H1 (cell line): Measurements from ENCODE around the gene MDFIC. TPM values are rescaled to one million over a fixed set of nuclear protein-coding genes. Genes with fewer than 3 reads are reported as not detected.

ENCODE experiments used
- CTCF ChIA-PET: fragments of 300-600 bp; sonication (Branson Sonifier 250); formaldehyde crosslinking; loops from one replicate; lab custom pipeline; 2021; ENCODE audit not compliant: partially characterized antibody; lab: Charles Lee
- POLR2A ChIA-PET: fragments of 300-600 bp; sonication (Branson Sonifier 250); formaldehyde crosslinking; loops from one replicate; lab custom pipeline; 2021; ENCODE audit warnings: inconsistent platforms; ENCODE audit not compliant: partially characterized antibody; lab: Charles Lee
- DNase-seq, 2 experiments: peaks; one replicate each; pipeline versions ENCODE4 v3.0.0 to v3.0.0-alpha.2; 2010 to 2022; ENCODE audit warnings: low spot score in 2 of 2, low read depth in 1 of 2, mixed read lengths in 1 of 2
- FAIRE-seq: peaks from 2 replicates; lab custom pipeline; 2011; peaks lifted over from hg19 to GRCh38; lab: Jason Lieb, UNC
- H2AFZ ChIP-seq: 2 replicates; pipeline ENCODE4 v1.8.1; 2012; ENCODE audit warnings: low read length, inconsistent platforms
- H2AK5ac ChIP-seq: 2 replicates; pipeline ENCODE4 v1.6.1; 2013; ENCODE audit warnings: low read depth, low read length
- H2BK120ac ChIP-seq: replicated peaks from 2 replicates; pipeline ENCODE3; 2013; ENCODE audit warnings: low read depth, low read length, inconsistent platforms
- H2BK12ac ChIP-seq: 2 replicates; pipeline ENCODE4 v1.6.1; 2013; ENCODE audit warnings: low read depth, low read length
- H2BK15ac ChIP-seq: 2 replicates; pipeline ENCODE4 v1.6.1; 2013; ENCODE audit warnings: low read length
- H2BK20ac ChIP-seq: 2 replicates; pipeline ENCODE4 v1.6.1; 2013; ENCODE audit warnings: low read length
- H2BK5ac ChIP-seq: 2 replicates; pipeline ENCODE4 v1.6.1; 2013; ENCODE audit warnings: low read depth, low read length
- H3K14ac ChIP-seq: 2 replicates; pipeline ENCODE4 v1.6.1; 2013; ENCODE audit warnings: inconsistent platforms; ENCODE audit not compliant: insufficient read length
- H3K18ac ChIP-seq: 2 replicates; pipeline ENCODE4 v1.6.1; 2013; ENCODE audit warnings: low read length; ENCODE audit errors: extremely low read depth
- H3K23ac ChIP-seq: 2 replicates; pipeline ENCODE4 v1.6.1; 2013; ENCODE audit warnings: inconsistent platforms; ENCODE audit not compliant: insufficient read length
- H3K23me2 ChIP-seq: 2 replicates; pipeline ENCODE4 v1.6.1; 2013; ENCODE audit warnings: low read depth, low read length
- H3K27ac ChIP-seq: 2 replicates; pipeline ENCODE4 v1.6.1; 2011; ENCODE audit warnings: low read depth, low read length, inconsistent platforms
- H3K27me3 ChIP-seq, 4 experiments: replicated peaks in 1 of 4; 1 replicate in 1 of 4; 2 replicates in 3 of 4; pipeline versions ENCODE4 v1.6.1 to v1.8.1; 2011 to 2013; ENCODE audit warnings: low read length in 3 of 4, mild to moderate bottlenecking in 3 of 4, inconsistent platforms in 2 of 4, mixed read lengths in 2 of 4, moderate library complexity in 1 of 4; ENCODE audit not compliant: control insufficient read depth in 3 of 4, insufficient read depth in 3 of 4; ENCODE audit errors: extremely low read depth in 1 of 4
- H3K36me3 ChIP-seq, 4 experiments: 2 replicates each; pipeline versions ENCODE4 v1.6.1 to v1.8.1; 2011 to 2013; ENCODE audit warnings: mild to moderate bottlenecking in 4 of 4, low read length in 3 of 4, moderate library complexity in 2 of 4, control low read depth in 1 of 4, inconsistent platforms in 1 of 4; ENCODE audit not compliant: insufficient read depth in 4 of 4, control insufficient read depth in 2 of 4
- H3K4ac ChIP-seq: replicated peaks from 2 replicates; pipeline ENCODE3; 2013; ENCODE audit warnings: low read length, low read depth, mixed read lengths, inconsistent platforms; ENCODE audit not compliant: insufficient read length
- H3K4me1 ChIP-seq, 4 experiments: replicated peaks in 1 of 4; 1 replicate in 1 of 4; 2 replicates in 3 of 4; pipeline versions ENCODE4 v1.6.1 to v1.8.1; 2011 to 2013; ENCODE audit warnings: low read length in 3 of 4, inconsistent platforms in 2 of 4, mixed read lengths in 1 of 4; ENCODE audit not compliant: insufficient read depth in 4 of 4, control insufficient read depth in 3 of 4
- H3K4me2 ChIP-seq, 2 experiments: 2 replicates each; pipeline versions ENCODE4 v1.6.1 to v1.8.1; 2011 to 2013; ENCODE audit warnings: low read depth in 2 of 2, low read length in 2 of 2, control low read depth in 1 of 2, inconsistent platforms in 1 of 2, mild to moderate bottlenecking in 1 of 2; ENCODE audit not compliant: insufficient read depth in 1 of 2
- H3K4me3 ChIP-seq, 4 experiments: fragments of 200-600, 300-600 bp in 1 of 4; sonication (generic), shearing (Covaris generic), sonication (Bioruptor Twin) in 1 of 4; 2 replicates each; pipeline versions ENCODE4 v1.5.1 to v1.8.1; 2011 to 2016; ENCODE audit warnings: low read length in 4 of 4, low read depth in 3 of 4, control low read depth in 2 of 4, inconsistent platforms in 2 of 4, mild to moderate bottlenecking in 2 of 4, mixed read lengths in 1 of 4, moderate library complexity in 1 of 4; ENCODE audit not compliant: insufficient read depth in 2 of 4; ENCODE audit errors: extremely low read depth in 1 of 4
- H3K56ac ChIP-seq: replicated peaks from 2 replicates; pipeline ENCODE3; 2013; ENCODE audit warnings: low read depth, mild to moderate bottlenecking, mixed read lengths, low read length, inconsistent platforms; ENCODE audit not compliant: insufficient read length
- H3K79me1 ChIP-seq: 2 replicates; pipeline ENCODE4 v1.6.1; 2013; ENCODE audit warnings: low read depth, low read length, control low read depth
- H3K79me2 ChIP-seq, 2 experiments: 2 replicates each; pipeline versions ENCODE4 v1.6.1 to v1.8.1; 2012 to 2013; ENCODE audit warnings: low read length in 2 of 2, mild to moderate bottlenecking in 2 of 2, inconsistent platforms in 1 of 2; ENCODE audit not compliant: insufficient read depth in 2 of 2, control insufficient read depth in 1 of 2
- H3K9ac ChIP-seq, 4 experiments: replicated peaks in 1 of 4; 1 replicate in 1 of 4; 2 replicates in 3 of 4; pipeline versions ENCODE4 v1.6.1 to v1.8.1; 2011 to 2013; ENCODE audit warnings: low read depth in 3 of 4, low read length in 3 of 4, control low read depth in 2 of 4, mild to moderate bottlenecking in 2 of 4, moderate library complexity in 2 of 4, inconsistent platforms in 1 of 4; ENCODE audit errors: extremely low read depth in 1 of 4
- H3K9me3 ChIP-seq, 2 experiments: 2 replicates each; pipeline versions ENCODE4 v1.6.1 to v1.8.1; 2012 to 2013; ENCODE audit warnings: mild to moderate bottlenecking in 2 of 2, moderate library complexity in 2 of 2, control low read depth in 1 of 2, inconsistent platforms in 1 of 2, low read depth in 1 of 2, low read length in 1 of 2, mixed read lengths in 1 of 2; ENCODE audit not compliant: insufficient read depth in 2 of 2
- H4K20me1 ChIP-seq, 2 experiments: replicated peaks in 1 of 2; 2 replicates each; pipeline versions ENCODE3 to v1.8.1; 2011 to 2013; ENCODE audit warnings: inconsistent platforms in 2 of 2, low read length in 2 of 2, mild to moderate bottlenecking in 1 of 2; ENCODE audit not compliant: insufficient read depth in 2 of 2, control insufficient read depth in 1 of 2
- H4K5ac ChIP-seq: 2 replicates; pipeline ENCODE4 v1.6.1; 2013; ENCODE audit warnings: low read length, low read depth, mixed read lengths, inconsistent platforms; ENCODE audit not compliant: insufficient read length
- H4K8ac ChIP-seq: 2 replicates; pipeline ENCODE4 v1.8.0; 2013; ENCODE audit warnings: mild to moderate bottlenecking, moderate library complexity, low read length, inconsistent platforms; ENCODE audit not compliant: insufficient read depth; ENCODE audit errors: extremely low read depth
- H4K91ac ChIP-seq: replicated peaks from 2 replicates; pipeline ENCODE3; 2013; ENCODE audit warnings: low read length, mixed read lengths, inconsistent platforms; ENCODE audit not compliant: insufficient read length
- CEBPB ChIP-seq: IDR thresholded peaks from 2 replicates; pipeline ENCODE4 v1.6.1; 2012; ENCODE audit warnings: low read depth, low read length
- CHD2 ChIP-seq: IDR thresholded peaks from 2 replicates; pipeline ENCODE4 v1.6.1; 2012; ENCODE audit warnings: low read length, improper control_type of control experiment
- CTBP2 ChIP-seq: IDR thresholded peaks from 2 replicates; pipeline ENCODE4 v1.7.0; 2011; ENCODE audit warnings: borderline replicate concordance, mild to moderate bottlenecking, moderate library complexity, mixed read lengths, low read length; ENCODE audit not compliant: insufficient read depth, insufficient read length
- JUND ChIP-seq: IDR thresholded peaks from 2 replicates; pipeline ENCODE4 v1.6.1; 2011; ENCODE audit warnings: mild to moderate bottlenecking, improper control_type of control experiment, low read length
- KDM1A ChIP-seq: fragments of 200-600, 300-600 bp; sonication (generic); IDR thresholded peaks from 2 replicates; pipeline ENCODE4 v1.7.1; 2016; ENCODE audit warnings: mild to moderate bottlenecking, low read length, borderline replicate concordance
- NANOG ChIP-seq: IDR thresholded peaks from 2 replicates; pipeline ENCODE4 v1.6.1; 2011; ENCODE audit warnings: low read length, low read depth, mild to moderate bottlenecking, inconsistent platforms; ENCODE audit not compliant: insufficient read depth, poor library complexity, severe bottlenecking
- SIRT6 ChIP-seq: IDR thresholded peaks from one replicate; pipeline ENCODE4 v1.7.1; 2012; ENCODE audit warnings: low read length, inconsistent platforms
- SUZ12 ChIP-seq: fragments of 200-600 bp; sonication (generic); IDR thresholded peaks from 2 replicates; pipeline ENCODE4 v1.6.1; 2012; ENCODE audit warnings: mild to moderate bottlenecking, inconsistent platforms, low read length, moderate library complexity, mixed read lengths
- TAF1 ChIP-seq: IDR thresholded peaks from 2 replicates; pipeline ENCODE4 v1.6.1; 2011; ENCODE audit warnings: mild to moderate bottlenecking, low read depth, low read length
- TAF7 ChIP-seq: optimal IDR thresholded peaks from 2 replicates; pipeline ENCODE3; 2011; ENCODE audit warnings: low read depth, mild to moderate bottlenecking, inconsistent platforms, low read length, moderate library complexity, borderline replicate concordance
- YY1 ChIP-seq: IDR thresholded peaks from 2 replicates; pipeline ENCODE4 v1.6.1; 2011; ENCODE audit warnings: low read depth, mild to moderate bottlenecking, low read length
- WGBS, 2 experiments: shearing (Covaris generic) in 1 of 2; methylation state at CpG; one replicate each; pipeline versions ENCODE4 v1.1.6 to v1.1.7; 2013 to 2015; ENCODE audit warnings: low lambda C conversion rate in 2 of 2, mixed read lengths in 2 of 2, inconsistent platforms in 1 of 2, low coverage in 1 of 2, missing lambda C conversion rate in 1 of 2; ENCODE audit not compliant: insufficient replicate concordance in 2 of 2, insufficient coverage in 1 of 2, insufficient read length in 1 of 2; ENCODE audit errors: extremely low coverage in 1 of 2, missing lambda C conversion rate in 1 of 2; 5-methylcytosine and 5-hydroxymethylcytosine counted together
- polyA plus RNA-seq, 7 experiments: library from polyadenylated mRNA; depleted of rRNA in 3 of 7; stranded (reverse) in 5 of 7; unstranded in 2 of 7; fragments of >200 nt in 5 of 7; fragments of 200-250 nt in 2 of 7; gene quantifications; 1 replicate in 5 of 7; 2 replicates in 1 of 7; 4 replicates in 1 of 7; pipeline versions ENCODE4 v1.2.1 to v1.2.3, GENCODE V29; 2011 to 2013; ENCODE audit warnings: missing spikeins in 2 of 7, mixed read lengths in 2 of 7
- total RNA-seq: library from RNA; stranded (reverse); fragmentation: NEBNext Ultra II Directional; extraction: Animal tissue kit (Norgen Biotek cat#: 25700); gene quantifications from 2 replicates; pipeline ENCODE4 v1.2.1, GENCODE V29; 2021
- TF ChIP-seq, protein P1 (sequence below), 3 experiments: IDR thresholded peaks; 1 replicate in 2 of 3; 2 replicates in 1 of 3; pipeline versions ENCODE4 v1.5.1 to v1.6.1; 2011; ENCODE audit warnings: low read length in 3 of 3, mild to moderate bottlenecking in 3 of 3, inconsistent platforms in 2 of 3, low read depth in 1 of 3, moderate library complexity in 1 of 3; ENCODE audit not compliant: insufficient read depth in 1 of 3; ENCODE audit errors: control extremely low read depth in 1 of 3

MDFIC gene
- total and polyA plus RNA-seq, 2 of the 8 experiments (the other 6 are each of a cell fraction or from before 2014, with no cell fraction given), result 2.3 to 11.4 TPM

DNA sequence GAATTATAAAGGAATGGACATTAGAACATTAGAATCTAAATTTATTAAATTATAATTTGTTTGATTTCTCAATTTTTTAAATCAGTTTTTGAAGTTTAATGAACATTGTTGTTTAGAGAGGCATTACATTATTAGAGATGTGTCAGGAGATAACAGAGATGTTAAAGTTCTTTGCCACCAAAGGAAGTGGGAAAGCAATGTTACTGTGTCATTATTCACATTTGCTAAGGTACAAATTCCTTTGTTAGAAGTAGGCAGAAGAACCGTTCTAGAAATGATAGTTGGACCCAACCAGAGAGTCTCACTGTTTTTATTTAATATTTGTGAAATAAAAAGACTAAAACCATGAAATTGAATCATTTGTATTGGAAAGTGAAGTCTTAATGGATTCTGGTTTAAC, 92.9 kb downstream of the MDFIC start:
- Histone ChIP-seq H3K56ac (no peak overlapping the region), H3K9ac (no peak overlapping the region), H4K91ac (no peak overlapping the region), H3K14ac (no peak overlapping the region), H3K4me1 (peaks cover 0 to under 1% (median 0%) of the 10 kb centered on the region in 4 experiments; a peak in 1 of 7 replicates), H3K23me2 (no peaks in the 10 kb centered on the region), H2BK120ac (no peak overlapping the region), H4K20me1 (no peaks in the 10 kb centered on the region), H2BK15ac (no peak overlapping the region), H3K9me3 (no peaks in the 10 kb centered on the region), H2BK5ac (no peak overlapping the region), H3K4me3 (no peak overlapping the region), H2BK20ac (no peak overlapping the region), H2AFZ (no peak overlapping the region), H3K79me1 (no peaks in the 10 kb centered on the region), H4K5ac (no peak overlapping the region), H2AK5ac (no peak overlapping the region), H3K27me3 (no peaks in the 10 kb centered on the region; a peak in 1 of 7 replicates), H3K18ac (no peak overlapping the region), H3K27ac (no peak overlapping the region), H4K8ac (no peak overlapping the region), H3K4me2 (no peak overlapping the region), H3K4ac (no peak overlapping the region), H3K36me3 (no peaks in the 10 kb centered on the region), H3K79me2 (no peaks in the 10 kb centered on the region), H2BK12ac (no peak overlapping the region), H3K23ac (no peak overlapping the region)
- no peak for FAIRE-seq
- DNase-seq, result no peak
- WGBS, 2 experiments, result 92% methylated on average over 1 of the region's 1 CpG; no CpG with 5 or more reads in 1 of the 2 experiments
- POLR2A ChIA-PET, result no interaction called here
- CTCF ChIA-PET, result no interaction called here
- TF ChIP-seq YY1, result no peak
- no peak for TF ChIP-seq CEBPB
- no peak for TF ChIP-seq TAF7
- no peak for TF ChIP-seq SIRT6
- no peak for TF ChIP-seq TAF1
- TF ChIP-seq, protein P1, sequence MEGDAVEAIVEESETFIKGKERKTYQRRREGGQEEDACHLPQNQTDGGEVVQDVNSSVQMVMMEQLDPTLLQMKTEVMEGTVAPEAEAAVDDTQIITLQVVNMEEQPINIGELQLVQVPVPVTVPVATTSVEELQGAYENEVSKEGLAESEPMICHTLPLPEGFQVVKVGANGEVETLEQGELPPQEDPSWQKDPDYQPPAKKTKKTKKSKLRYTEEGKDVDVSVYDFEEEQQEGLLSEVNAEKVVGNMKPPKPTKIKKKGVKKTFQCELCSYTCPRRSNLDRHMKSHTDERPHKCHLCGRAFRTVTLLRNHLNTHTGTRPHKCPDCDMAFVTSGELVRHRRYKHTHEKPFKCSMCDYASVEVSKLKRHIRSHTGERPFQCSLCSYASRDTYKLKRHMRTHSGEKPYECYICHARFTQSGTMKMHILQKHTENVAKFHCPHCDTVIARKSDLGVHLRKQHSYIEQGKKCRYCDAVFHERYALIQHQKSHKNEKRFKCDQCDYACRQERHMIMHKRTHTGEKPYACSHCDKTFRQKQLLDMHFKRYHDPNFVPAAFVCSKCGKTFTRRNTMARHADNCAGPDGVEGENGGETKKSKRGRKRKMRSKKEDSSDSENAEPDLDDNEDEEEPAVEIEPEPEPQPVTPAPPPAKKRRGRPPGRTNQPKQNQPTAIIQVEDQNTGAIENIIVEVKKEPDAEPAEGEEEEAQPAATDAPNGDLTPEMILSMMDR (IDR thresholded peaks at IDR 0.05; ENCODE audit: control extremely low read depth in 1 of 3, insufficient read depth in 1 of 3, low read depth in 1 of 3, low read length in 3 of 3), result no peak
- TF ChIP-seq SUZ12, result no peak
- no peak for TF ChIP-seq JUND
- TF ChIP-seq CTBP2, result no peak
- no peak for TF ChIP-seq KDM1A
- no peak for TF ChIP-seq NANOG
- TF ChIP-seq CHD2, result no peak
